ENCODE results near the gene TRAF1.

The TRAF1 gene

DNA sequence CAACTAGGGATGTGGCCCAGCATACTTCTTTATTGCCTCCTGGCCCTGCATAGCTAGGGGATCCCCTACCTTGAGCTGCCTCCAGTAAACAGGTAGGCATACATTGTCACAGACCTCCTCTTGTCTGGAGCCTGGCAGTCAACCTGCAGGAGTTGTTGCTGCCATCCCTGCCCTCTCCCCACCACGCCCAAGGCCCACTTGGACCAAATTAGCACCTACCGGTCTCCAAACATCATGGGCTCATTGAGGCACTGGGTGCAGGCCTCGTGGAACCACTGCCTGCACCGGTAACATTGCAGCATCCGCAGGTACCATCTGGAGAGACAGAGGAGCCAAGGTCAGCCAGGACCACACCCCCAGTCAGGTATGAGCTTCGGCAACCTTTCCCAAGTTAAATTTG lies 59.9 kb downstream of the TRAF1 start:
- DNase-seq, result no peak

DNA sequence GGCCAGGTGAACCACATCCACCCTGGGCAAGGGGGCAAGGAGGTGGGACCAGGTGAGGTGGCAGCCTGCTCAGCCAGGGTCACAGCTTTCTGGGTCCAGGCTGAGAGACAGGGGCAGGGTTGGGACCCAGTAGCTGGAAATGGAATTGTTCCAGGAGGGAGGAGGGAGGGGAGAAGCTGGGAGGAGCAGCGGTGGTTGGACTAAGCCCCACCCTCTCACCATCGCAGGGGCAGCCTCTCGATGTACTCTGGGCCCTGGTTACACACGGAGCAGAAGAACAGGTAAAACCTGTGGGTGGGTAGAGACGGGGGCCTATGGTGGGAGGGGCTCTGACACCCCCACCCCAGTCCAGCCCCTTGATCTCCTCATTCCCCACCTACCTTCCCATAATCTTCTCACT lies 60.8 kb downstream of the TRAF1 start:
- no peak for DNase-seq

DNA sequence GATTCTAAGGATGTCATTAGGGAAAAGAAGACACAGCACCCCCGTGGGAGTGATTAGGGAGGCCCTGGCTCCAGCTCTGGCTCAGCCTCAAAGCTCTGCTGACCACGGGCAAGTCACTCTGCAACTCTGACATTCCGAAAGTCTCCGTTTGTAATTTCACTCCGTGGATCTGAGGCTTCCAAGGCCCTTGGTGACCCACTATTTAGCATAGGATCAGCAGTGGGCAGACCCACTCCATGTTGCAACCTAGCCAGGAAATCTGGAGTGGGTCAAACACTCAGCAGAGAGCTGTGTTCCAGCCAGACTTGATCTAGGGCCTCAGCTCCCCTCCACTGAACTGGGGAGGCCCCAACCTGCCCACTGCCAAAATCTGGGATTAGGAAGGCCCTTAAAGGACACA lies 61.4 kb downstream of the TRAF1 start:
- DNase-seq, result no peak

DNA sequence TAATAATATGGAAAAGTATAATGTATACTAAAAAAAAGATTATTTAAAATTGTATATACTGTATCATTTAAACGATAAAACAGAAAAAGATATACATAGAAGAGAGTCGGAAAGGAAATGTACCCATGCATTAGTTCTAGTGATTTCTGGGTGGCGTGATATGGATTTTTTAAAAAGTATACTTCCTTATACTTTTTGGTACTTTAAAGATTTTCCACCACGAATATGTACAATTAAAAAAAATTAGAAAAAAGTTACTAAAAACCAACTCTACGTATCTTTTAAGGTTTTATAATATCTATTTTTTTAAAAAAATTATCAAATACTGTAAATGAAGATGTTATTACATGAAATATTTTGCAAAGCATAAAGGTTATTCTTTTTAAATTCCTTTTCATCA lies 61.9 kb downstream of the TRAF1 start:
- no peak for DNase-seq

DNA sequence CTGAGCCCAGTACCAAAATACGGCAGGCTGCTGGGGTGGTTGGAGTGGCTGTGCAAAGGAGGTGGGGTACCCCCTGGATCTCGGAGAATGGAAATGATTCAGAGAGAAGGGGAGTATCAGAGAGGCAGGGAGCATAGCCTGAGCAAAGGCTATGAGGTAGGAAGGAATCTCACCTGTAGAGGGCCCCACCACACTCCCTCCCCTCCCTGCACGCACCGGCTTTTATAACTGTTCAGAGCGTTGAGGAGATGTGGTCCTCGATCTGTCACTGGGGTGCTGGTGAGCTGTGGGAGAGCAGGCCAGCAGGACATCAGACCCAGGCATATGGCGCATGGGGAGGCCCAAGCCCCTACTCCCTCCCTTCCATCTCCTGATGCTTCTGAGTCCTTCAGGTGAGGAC lies 62.8 kb downstream of the TRAF1 start:
- no peak for DNase-seq

DNA sequence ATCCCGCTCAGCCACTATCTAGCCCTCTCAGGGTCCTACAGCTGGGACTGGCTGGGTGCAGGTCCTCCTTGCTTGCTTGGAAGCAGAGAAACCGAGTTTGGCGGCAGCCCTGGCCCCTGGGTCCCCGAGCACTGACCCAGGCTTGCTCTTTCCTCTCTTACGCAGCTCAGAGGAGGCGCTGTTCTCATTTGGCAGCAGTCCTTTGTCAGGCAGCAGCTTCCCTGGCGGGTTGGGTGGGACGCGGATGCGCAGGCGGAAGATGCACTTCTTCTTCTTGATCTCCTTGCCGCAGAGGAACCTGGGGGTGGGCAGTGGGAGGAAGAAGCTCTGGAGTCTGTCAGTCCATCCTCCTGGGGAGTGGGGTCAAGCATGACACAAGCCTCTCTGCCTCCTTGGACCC lies 64.1 kb downstream of the TRAF1 start:
- DNase-seq, result no peak

DNA sequence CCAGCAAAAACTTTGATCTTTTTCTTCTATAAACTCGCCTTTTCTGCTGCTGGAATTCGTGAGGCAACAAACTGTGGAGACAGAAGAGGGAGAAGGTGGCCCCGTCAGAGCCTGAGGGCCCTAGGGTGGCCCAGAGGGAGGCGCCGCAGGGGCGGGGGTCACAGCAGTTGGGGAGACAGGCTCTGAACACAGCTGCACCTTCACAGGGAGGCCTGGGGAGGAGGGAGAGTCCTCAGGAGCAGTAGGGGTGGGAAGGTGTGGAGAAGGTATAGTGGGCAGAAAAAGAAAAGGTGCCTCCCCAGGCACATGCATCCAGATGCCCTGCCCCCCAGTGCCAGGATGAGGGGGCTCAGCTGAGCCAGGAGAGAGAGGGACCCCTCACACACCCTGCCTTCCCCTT lies 64.7 kb downstream of the TRAF1 start:
- DNase-seq, result no peak

DNA sequence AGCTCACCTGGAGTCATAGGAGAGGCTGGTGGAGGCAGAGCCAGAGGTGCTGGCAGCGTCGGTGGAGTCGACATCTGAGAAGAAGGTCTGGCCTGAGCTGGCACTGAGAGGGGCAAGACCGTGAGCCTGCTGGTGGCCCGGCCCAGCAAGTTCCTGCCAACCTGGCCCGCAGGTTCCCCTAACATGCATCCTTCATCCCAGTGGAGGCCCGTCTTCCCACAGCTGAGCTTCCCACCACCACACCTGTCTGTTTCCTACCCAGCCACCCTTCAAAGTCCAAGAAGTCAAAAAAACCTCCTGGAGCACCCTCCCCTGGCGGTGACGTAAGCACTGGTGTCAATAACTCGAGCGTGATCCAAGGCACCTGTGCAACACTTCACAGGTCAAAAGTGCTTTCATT lies 66.5 kb downstream of the TRAF1 start:
- no peak for DNase-seq

DNA sequence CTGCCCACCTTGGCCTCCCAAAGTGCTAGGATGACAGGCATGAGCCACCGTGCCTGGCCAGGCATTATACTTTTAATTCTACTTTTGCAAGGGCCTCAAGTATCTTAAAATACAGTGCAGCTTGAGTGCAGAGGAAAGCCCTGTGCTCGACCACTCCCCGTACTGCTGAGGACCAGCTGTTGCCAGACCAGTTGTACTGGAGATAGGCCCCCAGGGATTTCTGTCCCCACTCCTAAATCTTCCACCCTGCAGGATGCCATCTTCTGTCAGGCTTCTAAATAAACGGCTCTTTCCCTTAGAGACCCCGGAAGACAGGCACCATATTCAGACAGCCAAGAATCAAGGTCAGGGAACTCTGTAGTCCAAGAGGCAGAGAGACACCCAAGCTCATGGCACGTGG lies 67.2 kb downstream of the TRAF1 start:
- no peak for DNase-seq

DNA sequence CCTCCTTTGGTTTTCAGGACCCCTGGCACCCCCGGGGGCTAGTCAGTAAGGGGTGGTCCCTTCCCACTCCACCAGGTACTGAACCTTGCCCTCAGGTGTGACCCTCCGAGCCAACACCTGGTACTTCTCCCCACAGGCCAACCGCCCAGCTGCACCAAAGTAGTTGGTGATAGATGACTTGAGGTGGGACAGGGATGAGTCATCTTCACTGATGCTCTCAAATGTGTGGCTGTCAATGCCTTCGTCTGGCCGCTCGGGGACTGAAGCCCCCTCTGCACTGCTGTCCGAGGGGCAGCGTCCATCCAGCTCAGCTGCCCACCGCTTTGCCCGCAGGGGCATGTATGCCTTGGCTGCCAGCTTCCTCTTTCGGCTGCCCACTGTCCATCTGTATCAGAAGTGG lies 68.7 kb downstream of the TRAF1 start:
- no peak for DNase-seq

DNA sequence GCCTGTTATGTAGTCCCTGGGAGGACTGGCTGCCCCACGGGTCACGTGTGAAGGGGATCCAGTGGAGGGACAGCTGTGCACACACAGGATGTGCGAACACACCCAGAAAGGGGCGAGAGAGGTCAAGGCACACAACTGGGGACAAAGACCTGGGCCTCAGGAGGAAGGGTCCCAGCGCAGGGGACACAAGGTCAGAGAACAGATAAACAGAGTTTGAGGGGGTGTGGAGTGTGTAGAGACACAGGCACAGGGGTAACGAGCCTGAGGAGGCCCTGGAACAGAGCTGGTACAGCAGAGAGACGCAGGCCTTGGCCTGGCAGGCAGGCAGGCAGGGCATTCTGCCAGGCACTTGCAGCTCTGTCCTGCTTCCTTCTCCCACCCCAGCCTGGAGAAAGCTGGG lies 69.1 kb downstream of the TRAF1 start:
- DNase-seq, result no peak

DNA sequence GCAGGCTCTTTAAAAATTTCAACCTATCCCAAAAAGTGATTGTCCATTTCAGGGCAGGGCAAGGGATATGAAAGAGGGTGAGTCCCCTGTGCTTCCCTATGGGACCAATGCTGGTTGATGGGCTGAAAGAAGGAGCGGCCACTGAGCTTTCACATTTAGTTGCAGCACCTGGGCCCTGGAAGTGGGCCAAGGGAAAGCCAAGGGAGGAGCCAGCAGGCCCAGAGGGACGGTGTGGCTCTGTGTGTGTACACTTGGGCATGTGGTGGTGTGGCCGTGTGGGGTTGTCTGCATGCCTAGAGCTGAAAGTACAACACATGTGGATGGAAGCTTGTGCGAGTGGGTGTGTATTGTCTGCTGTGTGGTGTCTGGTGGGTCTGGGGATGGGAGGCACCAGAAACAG lies 69.9 kb downstream of the TRAF1 start:
- no peak for DNase-seq

DNA sequence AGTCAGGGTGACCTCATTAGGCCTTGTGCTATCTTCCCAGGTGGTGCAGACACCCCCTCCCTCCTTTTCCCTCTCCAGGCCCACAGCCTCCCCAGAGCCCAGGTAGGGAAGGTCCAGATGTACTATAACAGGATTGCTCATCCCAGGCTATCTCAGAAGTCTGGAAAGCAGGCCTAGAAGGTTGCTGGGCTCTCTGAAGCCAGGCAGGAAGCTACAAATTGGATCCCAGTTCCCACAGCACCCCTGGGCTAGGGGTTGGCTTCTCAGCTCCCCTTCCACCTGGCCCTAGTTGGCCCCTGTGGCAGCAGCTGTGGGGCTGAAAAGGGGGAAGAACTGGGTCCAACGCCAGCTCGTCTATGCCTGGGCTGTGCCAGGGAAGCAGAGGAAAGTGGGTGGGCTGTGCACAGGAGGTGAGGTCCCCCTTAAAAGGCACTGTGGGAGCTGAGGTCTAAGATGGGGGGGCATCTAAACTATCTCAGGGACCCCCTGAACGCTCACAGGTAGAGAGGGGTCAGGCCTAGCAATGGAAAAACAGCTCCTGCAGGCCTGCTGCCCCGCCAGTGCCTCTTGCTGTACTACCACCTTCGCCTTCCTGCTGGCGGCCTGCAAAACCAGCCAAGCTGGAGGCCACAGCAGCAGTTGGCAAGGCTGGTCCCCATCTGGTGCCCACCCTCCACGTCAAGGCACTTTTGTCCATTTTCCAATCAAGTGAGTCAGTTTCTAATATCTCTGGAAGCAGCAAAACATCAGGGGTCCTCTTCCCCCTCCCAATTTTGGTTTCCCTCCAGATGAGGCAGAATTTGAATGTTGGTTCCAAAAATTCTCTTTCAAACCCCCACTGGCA lies 70.5 kb downstream of the TRAF1 start:
- no peak for DNase-seq

DNA sequence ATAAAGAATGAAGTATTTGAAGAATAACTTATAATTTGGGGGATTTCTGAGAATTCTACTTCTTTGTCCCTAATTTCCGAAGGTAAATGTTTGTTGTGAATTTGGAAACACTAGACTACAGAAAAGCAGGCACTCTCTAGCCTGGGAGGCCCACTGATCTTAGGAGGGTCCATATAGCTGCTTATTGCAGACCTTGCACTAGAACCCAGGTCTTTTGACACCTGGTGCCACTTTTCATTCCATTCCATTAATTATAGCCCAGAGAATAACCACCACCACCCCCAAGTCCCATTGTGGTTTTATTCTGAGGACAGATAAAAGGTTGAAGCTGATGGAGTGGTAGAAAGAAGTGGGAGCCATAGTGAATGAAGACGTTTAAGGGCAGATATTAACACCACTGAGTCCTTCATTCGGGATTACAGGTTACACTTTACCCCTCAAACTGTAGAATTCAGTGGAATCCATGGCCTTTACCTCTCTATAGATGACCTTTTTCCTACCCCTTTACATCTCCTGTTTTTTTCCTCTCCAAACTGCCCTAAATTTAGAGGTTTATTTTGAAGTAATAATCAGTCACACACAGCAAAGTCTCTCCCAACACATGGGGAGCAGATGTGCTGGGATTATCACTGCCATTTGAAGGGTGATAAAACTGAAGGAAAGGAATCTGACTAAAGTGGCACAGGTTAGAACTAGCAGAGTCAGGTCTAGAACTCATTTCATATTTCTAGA lies 71.8 kb downstream of the TRAF1 start:
- no peak for DNase-seq

DNA sequence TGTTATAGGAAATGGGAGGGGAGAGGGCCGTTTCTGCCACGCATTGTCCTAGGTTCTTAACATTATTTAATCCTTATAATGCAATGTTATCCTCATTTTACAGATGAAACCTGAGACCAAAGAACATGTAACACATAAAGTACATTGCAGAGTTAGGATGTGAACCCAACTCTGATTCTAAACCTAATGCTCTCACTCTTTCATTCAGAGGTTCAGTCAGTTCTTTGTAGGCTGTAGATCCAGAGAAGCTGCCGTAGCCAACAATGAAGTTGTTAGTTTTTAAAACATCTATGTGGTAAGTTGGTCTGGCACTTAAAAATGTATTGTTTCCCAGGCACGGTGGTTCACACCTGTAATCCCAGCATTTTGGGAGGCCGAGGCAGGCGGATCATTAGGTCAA lies 73.4 kb downstream of the TRAF1 start:
- no peak for DNase-seq
